HepG2 (cell line): Measurements from ENCODE around the gene ZNF674. TPM values are rescaled to one million over a fixed set of nuclear protein-coding genes. Genes with fewer than 3 reads are reported as not detected.

Source experiments
- ATAC-seq: fragments of 200-7000 bp; cut with Tn5 transposase; 3 replicates; pipeline ENCODE4 v1.9.1; 2020; ENCODE audit warnings: mild to moderate bottlenecking, moderate library complexity
- BruUV-seq: library from RNA; stranded (reverse); fragments of 400-500 nt; replicated peaks from 2 replicates; lab custom pipeline; 2021; lab: Mats Ljungman, UMichigan
- CTCF ChIA-PET: fragments of 300-600 bp; formaldehyde crosslinking; extraction: SDS; loops from one replicate; lab custom pipeline; 2021; ENCODE audit warnings: low total read pairs, inconsistent platforms, low intra/inter-chr PET ratio; lab: Yijun Ruan, JAX
- POLR2A ChIA-PET: fragments of 350-600 bp; sonication (Branson Sonifier 250); formaldehyde crosslinking; loops from one replicate; lab custom pipeline; 2020; ENCODE audit warnings: antibody characterized with exemption, inconsistent platforms; lab: Yijun Ruan, JAX
- DNase-seq: peaks from one replicate; pipeline ENCODE4 v3.0.0-alpha.2; 2015; ENCODE audit warnings: low spot score
- FAIRE-seq: peaks from 3 replicates; lab custom pipeline; 2011; peaks lifted over from hg19 to GRCh38; lab: Jason Lieb, UNC
- H2AFZ ChIP-seq: one replicate; pipeline ENCODE4 v1.6.1; 2011; ENCODE audit warnings: low read length, inconsistent platforms
- H3K27ac ChIP-seq: fragments of 300-600 bp; 3 replicates; pipeline ENCODE4 v1.8.0; 2011; ENCODE audit warnings: mixed run types, mild to moderate bottlenecking, mixed read lengths, low read length, inconsistent platforms; ENCODE audit not compliant: insufficient read depth; ENCODE audit errors: extremely low read length
- H3K27me3 ChIP-seq, 2 experiments: fragments of 200-600 bp in 1 of 2; 2 replicates in 1 of 2; 3 replicates in 1 of 2; pipeline versions ENCODE4 v1.6.0 to v1.8.0; 2011; ENCODE audit warnings: low read length in 2 of 2, mild to moderate bottlenecking in 2 of 2, moderate library complexity in 2 of 2, inconsistent platforms in 1 of 2; ENCODE audit not compliant: insufficient read depth in 2 of 2, control insufficient read depth in 1 of 2
- H3K36me3 ChIP-seq, 2 experiments: fragments of 200-600 bp in 1 of 2; replicated peaks in 1 of 2; 2 replicates in 1 of 2; 3 replicates in 1 of 2; pipeline versions ENCODE4 v1.5.1 to v1.8.0; 2011; ENCODE audit warnings: low read length in 2 of 2, inconsistent platforms in 1 of 2; ENCODE audit not compliant: insufficient read depth in 2 of 2, control insufficient read depth in 1 of 2
- H3K4me1 ChIP-seq: 2 replicates; pipeline ENCODE4 v1.5.1; 2012; ENCODE audit warnings: low read length, inconsistent platforms; ENCODE audit not compliant: insufficient read depth
- H3K4me2 ChIP-seq: 2 replicates; pipeline ENCODE4 v1.6.0; 2011; ENCODE audit warnings: low read depth, low read length, inconsistent platforms
- H3K4me3 ChIP-seq, 3 experiments: fragments of 200-600 bp in 1 of 3; sonication (generic), shearing (Covaris generic) in 1 of 3; replicated peaks in 1 of 3; 2 replicates each; pipeline ENCODE4 v1.5.1; 2011 to 2016; ENCODE audit warnings: low read length in 3 of 3, inconsistent platforms in 2 of 3, low read depth in 2 of 3, mild to moderate bottlenecking in 2 of 3, control low read depth in 1 of 3, mixed read lengths in 1 of 3; ENCODE audit not compliant: insufficient read depth in 1 of 3
- H3K79me2 ChIP-seq: one replicate; pipeline ENCODE4 v1.6.1; 2011; ENCODE audit warnings: low read length, inconsistent platforms; ENCODE audit not compliant: insufficient read depth
- H3K9ac ChIP-seq: 2 replicates; pipeline ENCODE4 v1.6.0; 2011; ENCODE audit warnings: mild to moderate bottlenecking, low read depth, low read length, inconsistent platforms; ENCODE audit not compliant: insufficient read depth
- H3K9me3 ChIP-seq: 2 replicates; pipeline ENCODE4 v1.5.1; 2012; ENCODE audit warnings: mild to moderate bottlenecking, low read length
- H4K20me1 ChIP-seq: 2 replicates; pipeline ENCODE4 v1.6.0; 2011; ENCODE audit warnings: inconsistent platforms, mild to moderate bottlenecking, low read length, moderate library complexity; ENCODE audit not compliant: insufficient read depth
- ARNTL ChIP-seq: sonication (generic); formaldehyde crosslinking; IDR thresholded peaks from 2 replicates; pipeline ENCODE4 v1.4.0; 2020; ENCODE audit warnings: mild to moderate bottlenecking, missing genetic modification reagents
- ATRX ChIP-seq: sonication (generic); formaldehyde crosslinking; IDR thresholded peaks from 2 replicates; pipeline ENCODE4 v1.4.0; 2020; ENCODE audit warnings: missing genetic modification reagents, borderline replicate concordance
- BRCA1 ChIP-seq: sonication (generic); formaldehyde crosslinking; IDR thresholded peaks from 2 replicates; pipeline ENCODE4 v1.4.0; 2020; ENCODE audit warnings: missing genetic modification reagents
- CAMTA2 ChIP-seq: sonication (generic); formaldehyde crosslinking; IDR thresholded peaks from 2 replicates; pipeline ENCODE4 v1.4.0; 2020; ENCODE audit warnings: mild to moderate bottlenecking, missing genetic modification reagents, borderline replicate concordance
- EP300 ChIP-seq, 3 experiments: sonication (generic) in 1 of 3; formaldehyde crosslinking in 1 of 3; IDR thresholded peaks; 2 replicates each; pipeline versions ENCODE4 v1.5.1 to v1.6.1; 2011 to 2020; ENCODE audit warnings: low read depth in 2 of 3, low read length in 2 of 3, borderline replicate concordance in 1 of 3, improper control_type of control experiment in 1 of 3, mild to moderate bottlenecking in 1 of 3, missing genetic modification reagents in 1 of 3, moderate library complexity in 1 of 3
- HOXD1 ChIP-seq: sonication (generic); formaldehyde crosslinking; IDR thresholded peaks from 2 replicates; pipeline ENCODE4 v1.5.0; 2020; ENCODE audit warnings: missing genetic modification reagents
- RFX3 ChIP-seq: IDR thresholded peaks from 2 replicates; pipeline ENCODE4 v1.6.1; 2016; ENCODE audit warnings: missing biosample characterization, missing genetic modification reagents
- RXRB ChIP-seq: IDR thresholded peaks from 2 replicates; pipeline ENCODE4 v1.6.1; 2016; ENCODE audit warnings: borderline replicate concordance, missing genetic modification reagents, missing compliant biosample characterization
- ZNF251 ChIP-seq: sonication (generic); formaldehyde crosslinking; IDR thresholded peaks from 2 replicates; pipeline ENCODE4 v1.9.0; 2021; ENCODE audit warnings: mild to moderate bottlenecking, missing genetic modification reagents
- ZNF724P ChIP-seq: sonication (generic); formaldehyde crosslinking; IDR thresholded peaks from 2 replicates; pipeline ENCODE4 v1.8.0; 2022; ENCODE audit warnings: missing genetic modification reagents, borderline replicate concordance
- ZNF775 ChIP-seq: sonication (generic); formaldehyde crosslinking; IDR thresholded peaks from 2 replicates; pipeline ENCODE4 v1.4.0; 2020; ENCODE audit warnings: missing genetic modification reagents, mild to moderate bottlenecking, moderate library complexity, borderline replicate concordance
- ZNF776 ChIP-seq: sonication (generic); formaldehyde crosslinking; IDR thresholded peaks from 2 replicates; pipeline ENCODE4 v1.4.0; 2020; ENCODE audit warnings: mild to moderate bottlenecking, missing genetic modification reagents
- WGBS: methylation state at CpG from one replicate; pipeline ENCODE4 v1.1.6; 2017; ENCODE audit warnings: low lambda C conversion rate; 5-methylcytosine and 5-hydroxymethylcytosine counted together
- in situ Hi-C: cut with HindIII; loops from 2 replicates; pipeline ENCODE4 v1.10.0; 2017; ENCODE audit warnings: low pct_unique_long_range_greater_than_20kb; ENCODE audit not compliant: extremely low pct_ligation_motif_present
- intact Hi-C: fragments of 100-400 bp; cut with micrococcal nuclease; formaldehyde crosslinking; loops from one replicate; pipeline ENCODE4 v1.10.0; 2022; ENCODE audit not compliant: unreplicated experiment
- polyA plus RNA-seq, 8 experiments: library from polyadenylated mRNA; depleted of rRNA in 3 of 8; stranded (reverse) in 7 of 8; unstranded in 1 of 8; fragments of >200 nt; fragmentation: Illumina TruSeq in 4 of 8; extraction: Trizol in 4 of 8; gene quantifications; 2 replicates each; pipeline versions ENCODE4 v1.2.1 to v1.2.3, GENCODE V29; 2011 to 2016; ENCODE audit warnings: low read depth in 4 of 8, missing spikeins in 1 of 8, mixed read lengths in 1 of 8; ENCODE audit not compliant: insufficient read depth in 1 of 8
- total RNA-seq, 5 experiments: library from RNA; depleted of rRNA; stranded (reverse); fragments of >200 nt; fragmentation: Illumina TruSeq; extraction: Trizol; gene quantifications; 2 replicates each; pipeline ENCODE4 v1.2.3, GENCODE V29; 2016; ENCODE audit warnings: low read depth in 1 of 5
- TF ChIP-seq, protein P1 (sequence below): sonication (generic); formaldehyde crosslinking; IDR thresholded peaks from 2 replicates; pipeline ENCODE4 v1.5.1; 2020; ENCODE audit warnings: mild to moderate bottlenecking, missing genetic modification reagents, moderate library complexity
- TF ChIP-seq, protein P2 (sequence below): sonication (generic); formaldehyde crosslinking; IDR thresholded peaks from 2 replicates; pipeline ENCODE4 v1.4.0; 2020; ENCODE audit warnings: missing genetic modification reagents
- TF ChIP-seq, protein P3 (sequence below): sonication (generic); formaldehyde crosslinking; conservative IDR thresholded peaks from 2 replicates; pipeline ENCODE4 v1.8.0; 2022; ENCODE audit warnings: mild to moderate bottlenecking, moderate library complexity, missing genetic modification reagents

ZNF674 gene
- total and polyA plus RNA-seq, 2 of the 13 experiments (the other 11 are each of a cell fraction or from before 2014, with no cell fraction given): 2.9 to 3.5 TPM

DNA sequence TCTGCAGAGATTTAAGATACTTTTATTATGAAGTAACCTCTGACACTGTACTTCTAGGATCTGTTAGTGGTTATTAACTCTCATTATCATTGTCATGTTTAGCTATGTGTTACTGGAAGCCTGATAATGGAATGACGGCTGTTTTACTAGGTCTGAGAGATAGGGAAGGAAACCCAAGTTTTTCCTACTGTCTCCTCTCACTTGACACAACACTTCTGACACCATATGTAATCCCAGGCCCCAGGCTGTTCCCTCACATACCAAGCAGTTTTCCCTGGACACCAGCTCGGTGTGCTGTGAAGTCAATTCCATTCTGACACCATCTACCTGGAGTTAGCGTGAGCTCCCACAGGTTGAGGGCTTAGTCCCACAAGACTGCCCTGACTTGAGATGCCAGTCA is 85.6 kb downstream of the ZNF674 start:
- in situ Hi-C loops: no loop called here
- POLR2A ChIA-PET: no interaction called here
- no peak for FAIRE-seq

More for the DNA sequence above, 85.6 kb downstream of the ZNF674 start:
- ATAC-seq (no peak), DNase-seq (no peak)
- no peaks in the 10 kb centered on the region for H3K27me3 ChIP-seq
- WGBS: 100% methylated on average over 1 of the region's 3 CpGs
- peaks cover 5 to 7% of the 10 kb centered on the region in 2 experiments; a peak in 3 of 5 replicates for H3K36me3 ChIP-seq
- CTCF ChIA-PET: no interaction called here
- H3K27ac ChIP-seq: no peak overlapping the region
- peaks cover 17% of the 10 kb centered on the region; the same call in 1 of the 2 replicates for H3K4me1 ChIP-seq
- no TSS peak for BruUV-seq
- no peak overlapping the region for H2AFZ ChIP-seq
- H3K9me3 ChIP-seq: no peaks in the 10 kb centered on the region
- intact Hi-C loops: no loop called here
- no peak overlapping the region for H3K9ac ChIP-seq
- H3K4me2 ChIP-seq: no peak overlapping the region
- TF ChIP-seq EP300 (IDR thresholded peaks at IDR 0.05; ENCODE audit: low read depth in 2 of 2, low read length in 2 of 2): no peak
- TF ChIP-seq EP300 (CRISPR knock-in tag; IDR thresholded peaks at IDR 0.05; ENCODE audit: borderline replicate concordance): no peak
- no peak for TF ChIP-seq ZNF775 (CRISPR knock-in tag)
- no peak for TF ChIP-seq ARNTL (CRISPR knock-in tag)
- no peak for TF ChIP-seq ZNF251
- TF ChIP-seq RFX3 (CRISPR knock-in tag): no peak
- no peak for TF ChIP-seq ZNF776 (CRISPR knock-in tag)
- TF ChIP-seq, protein P1, sequence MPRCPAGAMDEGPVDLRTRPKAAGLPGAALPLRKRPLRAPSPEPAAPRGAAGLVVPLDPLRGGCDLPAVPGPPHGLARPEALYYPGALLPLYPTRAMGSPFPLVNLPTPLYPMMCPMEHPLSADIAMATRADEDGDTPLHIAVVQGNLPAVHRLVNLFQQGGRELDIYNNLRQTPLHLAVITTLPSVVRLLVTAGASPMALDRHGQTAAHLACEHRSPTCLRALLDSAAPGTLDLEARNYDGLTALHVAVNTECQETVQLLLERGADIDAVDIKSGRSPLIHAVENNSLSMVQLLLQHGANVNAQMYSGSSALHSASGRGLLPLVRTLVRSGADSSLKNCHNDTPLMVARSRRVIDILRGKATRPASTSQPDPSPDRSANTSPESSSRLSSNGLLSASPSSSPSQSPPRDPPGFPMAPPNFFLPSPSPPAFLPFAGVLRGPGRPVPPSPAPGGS: no peak
- no peak for TF ChIP-seq ZNF724P (CRISPR knock-in tag)
- no peak for TF ChIP-seq RXRB (CRISPR knock-in tag)
- no peak for TF ChIP-seq BRCA1 (CRISPR knock-in tag)
- TF ChIP-seq ATRX (CRISPR knock-in tag): no peak
- TF ChIP-seq CAMTA2 (CRISPR knock-in tag): no peak
- no peak for TF ChIP-seq HOXD1 (CRISPR knock-in tag)
- TF ChIP-seq, protein P2, sequence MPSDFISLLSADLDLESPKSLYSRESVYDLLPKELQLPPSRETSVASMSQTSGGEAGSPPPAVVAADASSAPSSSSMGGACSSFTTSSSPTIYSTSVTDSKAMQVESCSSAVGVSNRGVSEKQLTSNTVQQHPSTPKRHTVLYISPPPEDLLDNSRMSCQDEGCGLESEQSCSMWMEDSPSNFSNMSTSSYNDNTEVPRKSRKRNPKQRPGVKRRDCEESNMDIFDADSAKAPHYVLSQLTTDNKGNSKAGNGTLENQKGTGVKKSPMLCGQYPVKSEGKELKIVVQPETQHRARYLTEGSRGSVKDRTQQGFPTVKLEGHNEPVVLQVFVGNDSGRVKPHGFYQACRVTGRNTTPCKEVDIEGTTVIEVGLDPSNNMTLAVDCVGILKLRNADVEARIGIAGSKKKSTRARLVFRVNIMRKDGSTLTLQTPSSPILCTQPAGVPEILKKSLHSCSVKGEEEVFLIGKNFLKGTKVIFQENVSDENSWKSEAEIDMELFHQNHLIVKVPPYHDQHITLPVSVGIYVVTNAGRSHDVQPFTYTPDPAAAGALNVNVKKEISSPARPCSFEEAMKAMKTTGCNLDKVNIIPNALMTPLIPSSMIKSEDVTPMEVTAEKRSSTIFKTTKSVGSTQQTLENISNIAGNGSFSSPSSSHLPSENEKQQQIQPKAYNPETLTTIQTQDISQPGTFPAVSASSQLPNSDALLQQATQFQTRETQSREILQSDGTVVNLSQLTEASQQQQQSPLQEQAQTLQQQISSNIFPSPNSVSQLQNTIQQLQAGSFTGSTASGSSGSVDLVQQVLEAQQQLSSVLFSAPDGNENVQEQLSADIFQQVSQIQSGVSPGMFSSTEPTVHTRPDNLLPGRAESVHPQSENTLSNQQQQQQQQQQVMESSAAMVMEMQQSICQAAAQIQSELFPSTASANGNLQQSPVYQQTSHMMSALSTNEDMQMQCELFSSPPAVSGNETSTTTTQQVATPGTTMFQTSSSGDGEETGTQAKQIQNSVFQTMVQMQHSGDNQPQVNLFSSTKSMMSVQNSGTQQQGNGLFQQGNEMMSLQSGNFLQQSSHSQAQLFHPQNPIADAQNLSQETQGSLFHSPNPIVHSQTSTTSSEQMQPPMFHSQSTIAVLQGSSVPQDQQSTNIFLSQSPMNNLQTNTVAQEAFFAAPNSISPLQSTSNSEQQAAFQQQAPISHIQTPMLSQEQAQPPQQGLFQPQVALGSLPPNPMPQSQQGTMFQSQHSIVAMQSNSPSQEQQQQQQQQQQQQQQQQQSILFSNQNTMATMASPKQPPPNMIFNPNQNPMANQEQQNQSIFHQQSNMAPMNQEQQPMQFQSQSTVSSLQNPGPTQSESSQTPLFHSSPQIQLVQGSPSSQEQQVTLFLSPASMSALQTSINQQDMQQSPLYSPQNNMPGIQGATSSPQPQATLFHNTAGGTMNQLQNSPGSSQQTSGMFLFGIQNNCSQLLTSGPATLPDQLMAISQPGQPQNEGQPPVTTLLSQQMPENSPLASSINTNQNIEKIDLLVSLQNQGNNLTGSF (CRISPR knock-in tag): no peak
- TF ChIP-seq, protein P3, sequence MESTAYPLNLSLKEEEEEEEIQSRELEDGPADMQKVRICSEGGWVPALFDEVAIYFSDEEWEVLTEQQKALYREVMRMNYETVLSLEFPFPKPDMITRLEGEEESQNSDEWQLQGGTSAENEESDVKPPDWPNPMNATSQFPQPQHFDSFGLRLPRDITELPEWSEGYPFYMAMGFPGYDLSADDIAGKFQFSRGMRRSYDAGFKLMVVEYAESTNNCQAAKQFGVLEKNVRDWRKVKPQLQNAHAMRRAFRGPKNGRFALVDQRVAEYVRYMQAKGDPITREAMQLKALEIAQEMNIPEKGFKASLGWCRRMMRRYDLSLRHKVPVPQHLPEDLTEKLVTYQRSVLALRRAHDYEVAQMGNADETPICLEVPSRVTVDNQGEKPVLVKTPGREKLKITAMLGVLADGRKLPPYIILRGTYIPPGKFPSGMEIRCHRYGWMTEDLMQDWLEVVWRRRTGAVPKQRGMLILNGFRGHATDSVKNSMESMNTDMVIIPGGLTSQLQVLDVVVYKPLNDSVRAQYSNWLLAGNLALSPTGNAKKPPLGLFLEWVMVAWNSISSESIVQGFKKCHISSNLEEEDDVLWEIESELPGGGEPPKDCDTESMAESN (CRISPR knock-in tag): no peak
- H4K20me1 ChIP-seq: no peaks in the 10 kb centered on the region
- no peak overlapping the region for H3K4me3 ChIP-seq
- no peaks in the 10 kb centered on the region for H3K79me2 ChIP-seq
